Stimulated activated CD4-positive, alpha-beta T cell treated with anti-CD3 and anti-CD28 coated beads, Interleukin-15, amount 100 ng/mL, for 48 hours (primary cell): ENCODE data around the gene TTC28.

Source experiments
- DNase-seq, 2 donors: peaks; one replicate each; pipeline ENCODE4 v3.0.0-alpha.2; 2020; ENCODE audit warnings: low read depth in 2 of 2

The TTC28 gene

GRCh38 chr22:28002863-28003565 lies 676.6 kb downstream of the TTC28 start:
- no peak for DNase-seq

- no peak for DNase-seq
Measured at GRCh38 chr22:28002181-28002700, 677.4 kb downstream of the TTC28 start.

GRCh38 chr22:28001171-28001835 lies 678.3 kb downstream of the TTC28 start:
- DNase-seq, result no peak

- DNase-seq, result no peak
Measured at GRCh38 chr22:28000361-28000760, 679.3 kb downstream of the TTC28 start.

GRCh38 chr22:27999876-28000275 lies 679.8 kb downstream of the TTC28 start:
- DNase-seq, result no peak

- no peak for DNase-seq
Measured at GRCh38 chr22:27998511-27999410, 680.9 kb downstream of the TTC28 start.

- no peak for DNase-seq
Measured at GRCh38 chr22:27997538-27997937, 682.1 kb downstream of the TTC28 start.

- DNase-seq, result no peak
Measured at GRCh38 chr22:27996981-27997380, 682.7 kb downstream of the TTC28 start.

GRCh38 chr22:27996529-27996925 lies 683.1 kb downstream of the TTC28 start:
- no peak for DNase-seq

GRCh38 chr22:27995801-27996528 lies 683.7 kb downstream of the TTC28 start:
- DNase-seq, result no peak

GRCh38 chr22:27994481-27995331 lies 684.9 kb downstream of the TTC28 start:
- no peak for DNase-seq

GRCh38 chr22:27993774-27994350 lies 685.8 kb downstream of the TTC28 start:
- DNase-seq, result no peak

- no peak for DNase-seq
Measured at GRCh38 chr22:27993201-27993635, 686.4 kb downstream of the TTC28 start.

GRCh38 chr22:27992294-27993165 lies 687.1 kb downstream of the TTC28 start:
- DNase-seq, result no peak

- no peak for DNase-seq
Measured at GRCh38 chr22:27991586-27992293, 687.9 kb downstream of the TTC28 start.

- no peak for DNase-seq
Measured at GRCh38 chr22:27990879-27991278, 688.8 kb downstream of the TTC28 start.

- DNase-seq, result no peak
Measured at GRCh38 chr22:27990451-27990840, 689.2 kb downstream of the TTC28 start.

- DNase-seq, result no peak
Measured at GRCh38 chr22:27989758-27990450, 689.7 kb downstream of the TTC28 start.
